Adipose tissue (tissue), 3 donors: Measurements from ENCODE around the gene SLC39A2. TPM values are rescaled to one million over a fixed set of nuclear protein-coding genes. Genes with fewer than 3 reads are reported as not detected.
"Not testable (repeated sequence)": the region's sequence is repeated elsewhere in the genome, so short reads cannot be mapped to it uniquely, and the experiment has no call there.

Experiments used
- H3K27ac ChIP-seq: one replicate; pipeline ENCODE4 v1.5.1; 2013; ENCODE audit warnings: low read depth, low read length
- WGBS, 3 donors: extraction: QIAGEN DNeasy Blood & Tissue Kit; methylation state at CpG; one replicate each; pipeline ENCODE4 v1.1.7; 2013; 5-methylcytosine and 5-hydroxymethylcytosine counted together
- polyA plus RNA-seq, 3 donors: library from polyadenylated mRNA; stranded (reverse); fragments of 200-250 nt; gene quantifications; one replicate each; pipeline ENCODE4 v1.2.3, GENCODE V29; 2013
- donor health status: healthy with polysubstance abuse.
- donor health status: Bipolar disorder and iron deficiency.
- donor health status: healthy.

The SLC39A2 gene
- polyA plus RNA-seq, 3 donors = 0.06 to 0.22 TPM; not detected in 1

DNA sequence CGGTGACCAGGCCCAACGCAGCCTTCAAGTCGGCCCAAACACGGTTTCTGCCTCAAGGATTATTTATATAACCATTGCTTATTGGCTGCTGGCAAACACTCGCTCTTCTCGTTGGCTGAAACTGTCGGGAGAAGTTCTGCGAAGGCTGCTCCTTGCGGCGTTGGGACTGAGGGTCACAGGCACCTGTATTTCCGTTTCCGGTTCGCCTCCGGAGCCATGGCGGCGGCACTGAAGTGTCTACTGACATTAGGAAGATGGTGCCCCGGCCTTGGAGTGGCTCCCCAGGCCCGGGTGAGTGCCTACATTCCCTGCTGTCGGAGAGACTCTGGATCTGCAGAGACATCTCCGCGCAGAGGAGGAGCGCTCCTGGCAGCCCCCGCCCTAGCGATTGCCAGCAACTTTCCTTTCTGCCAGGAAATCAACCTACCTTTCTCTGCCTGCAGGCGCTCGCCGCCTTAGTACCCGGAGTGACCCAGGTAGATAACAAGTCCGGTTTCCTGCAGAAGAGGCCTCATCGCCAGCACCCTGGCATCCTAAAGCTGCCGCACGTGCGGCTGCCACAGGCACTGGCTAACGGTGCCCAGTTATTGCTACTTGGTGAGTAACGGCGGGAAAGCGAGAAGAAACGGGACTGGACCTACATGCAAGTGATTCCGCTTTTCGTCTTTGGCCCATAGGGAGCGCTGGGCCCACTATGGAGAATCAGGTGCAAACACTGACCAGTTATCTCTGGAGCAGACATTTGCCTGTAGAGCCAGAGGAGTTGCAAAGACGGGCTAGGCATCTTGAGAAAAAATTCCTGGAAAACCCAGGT, 9.1 kb upstream of the SLC39A2 start, which contains the start of gene METTL17:
Gene METTL17 (plus strand): TSS at position 194 of the 814 bp plus-strand sequence. CDS start 23 bp downstream, at position 217.
- H3K27ac ChIP-seq = no peak within 1 kb of the TSS
- 0% methylated on average over 41 to 42 of the region's 42 CpGs for WGBS, 3 donors

- 73 to 92% (median 89%) methylated on average over 14 of the region's 14 CpGs for WGBS, 3 donors
Measured at GRCh38 chr14:20996521-20996920, 2.6 kb upstream of the SLC39A2 start.

GRCh38 chr14:20997115-20997514, 2.0 kb upstream of the SLC39A2 start:
- no peak overlapping the region for H3K27ac ChIP-seq
- WGBS, 3 donors = 50 to 68% (median 68%) methylated on average over 4 of the region's 4 CpGs

More at GRCh38 chr14:20996521-20996920, 2.6 kb upstream of the SLC39A2 start:
- no peak overlapping the region for H3K27ac ChIP-seq

- no peak overlapping the region for H3K27ac ChIP-seq
- 61 to 85% (median 84%) methylated on average over 6 of the region's 6 CpGs for WGBS, 3 donors
Measured at GRCh38 chr14:20997564-20997963, 1.5 kb upstream of the SLC39A2 start.

- H3K27ac ChIP-seq = no peak overlapping the region
- 75 to 83% (median 77%) methylated on average over 3 of the region's 3 CpGs for WGBS, 3 donors
Measured at GRCh38 chr14:20998139-20998538, 954 bp upstream of the SLC39A2 start.

GRCh38 chr14:20999591-20999990, 498 bp downstream of the SLC39A2 start:
- 76 to 80% (median 76%) methylated on average over 4 of the region's 4 CpGs for WGBS, 3 donors
- no peak overlapping the region for H3K27ac ChIP-seq

- 75 to 81% (median 77%) methylated on average over 7 of the region's 7 CpGs for WGBS, 3 donors
- no peak overlapping the region for H3K27ac ChIP-seq
Measured at GRCh38 chr14:21001218-21001617, 2.1 kb downstream of the SLC39A2 start.

GRCh38 chr14:21003788-21004346, 4.8 kb downstream of the SLC39A2 start:
- WGBS, 3 donors = 87% methylated on average over 14 of the region's 14 CpGs
- H3K27ac ChIP-seq = no peak overlapping the region

DNA sequence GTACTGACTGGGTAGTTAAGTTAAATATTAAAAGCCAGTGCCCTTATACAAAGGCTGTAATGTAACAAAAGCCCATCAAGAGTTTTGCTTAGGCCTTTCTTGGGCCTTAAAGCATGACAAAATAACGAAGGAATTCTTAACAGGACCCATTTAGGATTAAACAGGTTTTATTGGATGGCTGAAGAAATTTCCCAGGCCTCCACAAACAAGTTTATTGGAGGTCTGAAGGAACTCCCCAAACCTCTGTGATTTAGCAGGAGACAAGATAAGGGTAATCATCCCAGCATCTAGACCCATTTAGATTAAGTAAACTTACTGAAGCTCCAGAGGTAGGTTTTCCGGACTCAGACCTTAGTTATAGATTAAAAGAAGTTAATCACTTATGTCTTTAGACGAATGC, 10.6 kb downstream of the SLC39A2 start:
- not testable (repeated sequence) for H3K27ac ChIP-seq
- WGBS, 3 donors = 67 to 80% (median 74%) methylated on average over 3 of the region's 3 CpGs

- WGBS, 3 donors = 78 to 88% (median 83%) methylated on average over 1 of the region's 1 CpG
- no peak overlapping the region for H3K27ac ChIP-seq
Measured at GRCh38 chr14:21011136-21011535, 12.0 kb downstream of the SLC39A2 start.

DNA sequence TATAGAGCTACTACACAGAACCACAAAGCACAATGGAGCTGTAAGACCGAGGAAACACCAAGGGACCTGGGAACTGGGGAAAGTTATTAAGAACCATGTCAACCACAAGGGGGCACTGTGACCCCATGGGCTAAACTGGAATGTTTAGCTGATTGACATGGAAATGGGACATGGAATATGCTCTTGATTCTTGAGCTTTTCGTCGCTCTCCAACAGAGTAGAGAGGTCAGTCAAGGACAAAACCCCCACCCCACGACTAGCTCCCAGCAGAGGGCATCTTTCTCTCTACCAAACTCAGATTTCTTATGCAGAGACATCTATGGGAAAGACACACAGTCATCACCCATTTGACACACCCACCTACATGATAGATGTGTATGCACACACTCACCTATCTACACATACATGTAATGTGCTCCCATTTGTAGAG, 15.7 kb downstream of the SLC39A2 start:
- H3K27ac ChIP-seq = no peak overlapping the region
- WGBS, 3 donors = 0 to 1% (median 1%) methylated on average over 4 of the region's 4 CpGs

GRCh38 chr14:21015312-21015711, 16.2 kb downstream of the SLC39A2 start:
- no peak overlapping the region for H3K27ac ChIP-seq
- 56 to 81% (median 61%) methylated on average over 6 of the region's 6 CpGs for WGBS, 3 donors

DNA sequence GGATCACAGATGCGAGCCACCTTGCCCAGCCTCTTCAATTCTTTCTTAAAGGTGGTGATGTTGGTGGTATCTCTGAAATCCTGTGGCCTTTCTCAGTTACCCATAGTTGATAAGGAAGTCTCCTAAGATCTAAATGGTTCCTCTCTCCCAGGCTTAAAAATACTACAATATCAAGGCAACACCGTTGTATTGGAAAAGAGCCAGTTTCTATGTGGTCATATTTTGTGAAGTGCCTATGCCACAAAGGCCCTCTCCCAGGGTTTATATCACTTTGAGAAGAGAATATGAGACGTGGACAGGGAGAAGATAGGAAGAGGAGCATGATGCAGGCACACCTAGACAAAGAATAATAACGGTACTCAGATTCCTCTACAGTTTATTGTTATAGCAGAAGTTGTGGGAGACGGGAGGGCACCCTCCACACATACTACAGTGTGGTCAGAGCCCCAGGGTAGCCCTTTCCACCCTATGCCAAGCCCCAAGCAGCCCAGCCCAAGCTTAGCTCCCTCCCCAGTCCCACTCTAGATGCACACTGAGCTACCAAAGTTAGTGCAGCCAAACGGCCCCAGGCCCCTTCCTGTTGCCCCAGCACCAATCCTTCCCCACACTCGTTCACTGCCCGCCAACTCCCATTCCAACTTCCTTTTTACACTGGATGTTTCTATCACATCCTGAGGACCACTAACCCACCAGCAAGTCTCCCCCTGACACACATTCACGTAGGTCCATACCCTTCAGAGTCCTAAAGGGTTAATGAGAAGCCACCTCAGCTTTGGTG, 17.5 kb downstream of the SLC39A2 start:
- 56 to 75% (median 57%) methylated on average over 9 of the region's 9 CpGs for WGBS, 3 donors

DNA sequence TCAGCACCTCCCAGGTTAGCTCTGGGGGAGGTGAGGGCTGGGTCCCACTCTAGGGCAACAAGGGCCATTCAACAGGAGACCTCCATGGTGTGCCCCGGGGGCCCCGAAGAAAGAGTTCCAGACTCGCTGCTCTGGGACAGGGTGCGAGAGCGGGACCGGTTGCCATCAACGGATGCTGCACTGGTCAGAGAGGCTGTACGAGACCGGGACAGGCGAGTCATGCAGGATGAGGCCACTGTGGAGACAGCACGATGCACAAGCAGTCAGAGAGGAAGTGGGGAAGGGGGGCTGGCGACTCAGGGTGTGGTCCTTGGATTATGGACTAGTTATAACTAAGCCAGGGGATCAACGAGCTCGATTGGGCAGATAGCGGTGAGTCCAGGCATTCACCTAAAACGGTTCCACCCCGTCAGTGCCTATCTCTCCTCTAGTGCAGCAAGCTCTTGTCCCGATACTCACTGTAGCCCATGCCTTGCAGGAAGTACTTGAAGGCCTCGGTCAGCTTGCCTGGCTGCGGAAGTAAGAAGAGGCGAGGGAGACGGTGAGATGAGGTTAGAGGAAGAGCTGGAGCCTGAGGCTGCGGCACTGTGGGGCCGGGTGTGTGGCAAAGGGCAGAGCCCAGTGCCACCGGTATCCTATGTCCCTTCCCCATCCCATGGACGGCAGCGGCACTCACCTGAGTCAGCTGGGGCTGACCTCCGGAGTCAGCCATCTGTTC, 18.6 kb downstream of the SLC39A2 start:
- no peak overlapping the region for H3K27ac ChIP-seq

More for the DNA sequence above, 17.5 kb downstream of the SLC39A2 start:
- peak overlapping the region; percentile 20 for H3K27ac ChIP-seq

GRCh38 chr14:21018286-21018685, 19.2 kb downstream of the SLC39A2 start:
- H3K27ac ChIP-seq = no peak overlapping the region
- 68 to 88% (median 80%) methylated on average over 7 of the region's 7 CpGs for WGBS, 3 donors

More for the DNA sequence above, 18.6 kb downstream of the SLC39A2 start:
- WGBS, 3 donors = 73 to 83% (median 74%) methylated on average over 28 of the region's 28 CpGs

- WGBS, 3 donors = 90 to 96% (median 94%) methylated on average over 3 of the region's 3 CpGs
- H3K27ac ChIP-seq = no peak overlapping the region
Measured at GRCh38 chr14:21018781-21019180, 19.7 kb downstream of the SLC39A2 start.

GRCh38 chr14:21019366-21019765, 20.3 kb downstream of the SLC39A2 start:
- H3K27ac ChIP-seq = no peak overlapping the region
- 33 to 90% (median 52%) methylated on average over 1 of the region's 1 CpG for WGBS, 3 donors

- no peak overlapping the region for H3K27ac ChIP-seq
- WGBS, 3 donors = 84 to 92% (median 89%) methylated on average over 5 of the region's 5 CpGs
Measured at GRCh38 chr14:21020977-21021545, 22.0 kb downstream of the SLC39A2 start.
